Neural cell (in vitro differentiated cells): ENCODE data around the gene RAE1. TPM values are rescaled to one million over a fixed set of nuclear protein-coding genes. Genes with fewer than 3 reads are reported as not detected.

Experiments used
- H2AFZ ChIP-seq: fragments of 200-600, 300-800 bp; sonication (generic), shearing (Covaris generic); 2 replicates; pipeline ENCODE4 v1.6.0; 2014; ENCODE audit warnings: low read depth, mild to moderate bottlenecking, antibody characterized with exemption, low read length, moderate library complexity
- H3F3A ChIP-seq: fragments of 200-600 bp; shearing (Covaris generic); 2 replicates; pipeline ENCODE4 v1.6.1; 2016; ENCODE audit warnings: mild to moderate bottlenecking, moderate library complexity, mixed read lengths, antibody characterized with exemption, low read length; ENCODE audit not compliant: insufficient read depth, poor library complexity, severe bottlenecking
- H3K27ac ChIP-seq: fragments of 200-600, 300-800 bp; sonication (generic), shearing (Covaris generic); 2 replicates; pipeline ENCODE4 v1.5.1; 2014; ENCODE audit warnings: mild to moderate bottlenecking, low read length, moderate library complexity
- H3K27me3 ChIP-seq: fragments of 300-800, 200-600 bp; sonication (generic), shearing (Covaris generic); 2 replicates; pipeline ENCODE4 v1.6.0; 2014; ENCODE audit warnings: mild to moderate bottlenecking, low read depth, low read length, moderate library complexity; ENCODE audit not compliant: insufficient read depth
- H3K36me3 ChIP-seq: fragments of 300-800, 200-600 bp; sonication (generic), shearing (Covaris generic); 2 replicates; pipeline ENCODE4 v1.5.1; 2014; ENCODE audit warnings: mild to moderate bottlenecking, antibody characterized with exemption, low read length, moderate library complexity; ENCODE audit not compliant: insufficient read depth
- H3K4me2 ChIP-seq: fragments of 300-800, 200-600 bp; sonication (generic), shearing (Covaris generic); 2 replicates; pipeline ENCODE4 v1.6.0; 2014; ENCODE audit warnings: mild to moderate bottlenecking, low read length
- H3K4me3 ChIP-seq: fragments of 300-800, 200-600 bp; sonication (generic), shearing (Covaris generic); 2 replicates; pipeline ENCODE4 v1.5.1; 2014; ENCODE audit warnings: mild to moderate bottlenecking, low read length, moderate library complexity
- H3K79me2 ChIP-seq: fragments of 200-600 bp; shearing (Covaris generic); replicated peaks from 2 replicates; pipeline ENCODE4 v1.6.0; 2014; ENCODE audit warnings: mild to moderate bottlenecking, low read length, moderate library complexity; ENCODE audit not compliant: insufficient read depth
- H3K9ac ChIP-seq: fragments of 300-800, 200-600 bp; sonication (generic), shearing (Covaris generic); 2 replicates; pipeline ENCODE4 v1.6.1; 2016; ENCODE audit warnings: mild to moderate bottlenecking, low read length, mixed read lengths
- H3K9me2 ChIP-seq: fragments of 200-600 bp; shearing (Covaris generic); 2 replicates; pipeline ENCODE4 v1.6.1; 2016; ENCODE audit warnings: mild to moderate bottlenecking, low read length, mixed read lengths; ENCODE audit not compliant: insufficient read depth
- H3K9me3 ChIP-seq: fragments of 200-600, 300-800 bp; sonication (generic), shearing (Covaris generic); 2 replicates; pipeline ENCODE4 v1.6.1; 2016; ENCODE audit warnings: mild to moderate bottlenecking, mixed run types, low read length, moderate library complexity, mixed read lengths
- H4K20me1 ChIP-seq: fragments of 200-600 bp; shearing (Covaris generic); 2 replicates; pipeline ENCODE4 v1.6.1; 2016; ENCODE audit warnings: mild to moderate bottlenecking, mixed run types; ENCODE audit not compliant: insufficient read depth
- EP300 ChIP-seq: fragments of 450-650 bp; conservative IDR thresholded peaks from 2 replicates; pipeline ENCODE4 v1.6.1; 2014; ENCODE audit warnings: antibody characterized with exemption, mild to moderate bottlenecking, moderate library complexity; ENCODE audit not compliant: poor library complexity, severe bottlenecking
- EZH2 ChIP-seq: fragments of 200-600, 300-800 bp; shearing (Covaris generic), sonication (generic); IDR thresholded peaks from 2 replicates; pipeline ENCODE4 v1.6.1; 2014; ENCODE audit warnings: antibody characterized with exemption, low read length, borderline replicate concordance, mild to moderate bottlenecking; ENCODE audit not compliant: insufficient read depth, poor library complexity, severe bottlenecking
- MXI1 ChIP-seq: fragments of 450-650 bp; conservative IDR thresholded peaks from 2 replicates; pipeline ENCODE4 v1.6.1; 2014; ENCODE audit warnings: antibody characterized with exemption, mild to moderate bottlenecking; ENCODE audit not compliant: poor library complexity, severe bottlenecking
- POLR2AphosphoS5 ChIP-seq: IDR thresholded peaks from 2 replicates; pipeline ENCODE4 v1.6.1; 2012
- RAD21 ChIP-seq: fragments of 450-650 bp; conservative IDR thresholded peaks from 2 replicates; pipeline ENCODE4 v1.6.1; 2014; ENCODE audit warnings: antibody characterized with exemption, mild to moderate bottlenecking, moderate library complexity
- SMC3 ChIP-seq: fragments of 450-650 bp; conservative IDR thresholded peaks from 2 replicates; pipeline ENCODE4 v1.6.1; 2014; ENCODE audit warnings: antibody characterized with exemption, mild to moderate bottlenecking, moderate library complexity; ENCODE audit not compliant: poor library complexity
- TAF1 ChIP-seq: IDR thresholded peaks from 2 replicates; pipeline ENCODE4 v1.6.1; 2012; ENCODE audit warnings: low read depth
- polyA plus RNA-seq: library from polyadenylated mRNA; depleted of rRNA; stranded (reverse); fragments of >200 nt; gene quantifications from 2 replicates; pipeline ENCODE4 v1.2.3, GENCODE V29; 2014
- TF ChIP-seq, protein P1 (sequence below): fragments of 450-650 bp; IDR thresholded peaks from 2 replicates; pipeline ENCODE4 v1.5.1; 2014; ENCODE audit warnings: antibody characterized with exemption, mild to moderate bottlenecking, moderate library complexity; ENCODE audit not compliant: poor library complexity, severe bottlenecking
- TF ChIP-seq, protein P2 (sequence below): IDR thresholded peaks from 2 replicates; pipeline ENCODE4 v1.6.1; 2012; ENCODE audit warnings: borderline replicate concordance

The RAE1 gene
- polyA plus RNA-seq, 1 donor from 2014 or later, result 134 TPM

DNA sequence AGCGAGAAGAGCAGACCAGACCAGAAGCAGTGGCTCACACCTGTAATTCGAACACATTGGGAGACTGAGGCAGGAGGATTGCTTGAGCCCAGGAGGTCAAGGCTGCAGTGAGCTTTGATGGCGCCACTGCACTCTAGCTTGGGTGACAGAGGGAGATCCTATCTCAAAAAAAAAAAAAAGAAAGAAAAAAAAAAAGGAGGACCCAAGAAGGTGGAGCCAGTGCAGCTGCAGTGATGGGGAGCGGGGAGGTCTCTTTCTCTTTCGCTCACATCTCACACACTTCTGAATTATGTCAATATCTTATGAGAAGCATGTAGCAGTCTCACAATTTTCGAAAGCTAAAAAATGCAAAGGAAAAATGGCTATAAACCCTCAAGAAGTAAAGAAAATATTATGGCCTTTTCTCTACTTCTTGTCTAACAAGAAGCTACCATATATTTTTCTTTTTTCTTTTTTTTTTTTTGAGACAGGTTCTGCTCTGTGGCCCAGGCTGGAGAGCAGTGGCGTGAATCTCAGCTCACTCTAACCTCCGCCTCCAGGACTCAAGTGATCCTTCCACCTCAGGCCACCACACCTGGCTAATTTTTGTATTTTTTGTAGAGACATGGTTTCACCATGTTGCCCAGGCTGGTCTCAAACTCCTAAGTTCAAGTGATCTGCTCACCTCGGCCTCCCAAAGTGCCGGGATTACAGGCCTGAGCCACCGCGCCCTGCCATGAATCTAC lies 25.3 kb upstream of the RAE1 start:
- no peak overlapping the region for H3K27ac ChIP-seq
- TF ChIP-seq TAF1 (no peak), EZH2 (no peak), EP300 (no peak), MXI1 (no peak), SMC3 (no peak), POLR2AphosphoS5 (no peak)
- H2AFZ ChIP-seq, result no peak overlapping the region

DNA sequence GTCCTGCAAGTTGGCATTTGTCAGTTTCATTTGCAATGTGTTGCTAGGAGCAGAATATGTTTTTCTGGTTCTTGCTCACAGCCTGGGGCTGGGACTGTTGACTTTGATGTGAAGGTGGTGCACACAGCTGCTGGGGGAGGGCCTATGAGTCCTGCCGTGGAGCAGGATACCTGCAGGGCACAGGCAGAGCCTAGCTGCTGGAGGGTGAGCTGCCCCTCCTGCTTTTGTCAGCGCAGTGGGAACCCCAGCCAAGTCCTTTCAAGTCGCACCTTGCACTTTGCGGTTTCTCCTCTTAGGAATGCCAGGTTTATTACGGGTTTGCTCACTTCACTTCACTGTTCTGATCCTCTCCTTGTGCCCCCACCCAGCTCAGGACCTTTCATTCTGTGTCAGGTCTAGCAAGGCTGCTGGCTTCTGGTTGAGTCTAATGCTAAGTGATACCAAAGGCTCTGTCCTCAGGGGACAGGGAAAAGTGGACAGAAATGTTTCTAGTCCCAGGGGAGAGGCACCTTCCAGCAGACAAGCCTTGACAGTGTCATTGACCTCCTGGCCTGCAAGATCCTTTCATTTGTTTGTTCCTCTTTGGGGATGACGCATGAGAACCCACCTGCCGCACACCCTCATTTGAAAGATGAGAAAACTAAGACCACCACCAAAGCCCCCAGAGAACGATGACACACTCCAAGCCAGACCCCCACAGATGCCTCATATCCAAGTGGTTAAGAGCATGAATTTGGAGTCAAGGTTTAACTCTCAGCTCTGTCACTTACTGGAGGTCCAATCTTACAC lies 24.2 kb upstream of the RAE1 start:
- Histone ChIP-seq H2AFZ (no peak overlapping the region), H3K9me2 (no peaks in the 10 kb centered on the region), H3K79me2 (no peaks in the 10 kb centered on the region), H3K27me3 (no peaks in the 10 kb centered on the region), H4K20me1 (no peaks in the 10 kb centered on the region), H3K4me3 (no peak overlapping the region), H3K9me3 (no peaks in the 10 kb centered on the region), H3K36me3 (no peaks in the 10 kb centered on the region), H3K4me2 (no peak overlapping the region), H3K27ac (no peak overlapping the region), H3F3A (no peaks in the 10 kb centered on the region), H3K9ac (no peak overlapping the region)
- TF ChIP-seq RAD21, result no peak
- TF ChIP-seq EP300, result no peak
- TF ChIP-seq EZH2, result no peak
- TF ChIP-seq, protein P1, sequence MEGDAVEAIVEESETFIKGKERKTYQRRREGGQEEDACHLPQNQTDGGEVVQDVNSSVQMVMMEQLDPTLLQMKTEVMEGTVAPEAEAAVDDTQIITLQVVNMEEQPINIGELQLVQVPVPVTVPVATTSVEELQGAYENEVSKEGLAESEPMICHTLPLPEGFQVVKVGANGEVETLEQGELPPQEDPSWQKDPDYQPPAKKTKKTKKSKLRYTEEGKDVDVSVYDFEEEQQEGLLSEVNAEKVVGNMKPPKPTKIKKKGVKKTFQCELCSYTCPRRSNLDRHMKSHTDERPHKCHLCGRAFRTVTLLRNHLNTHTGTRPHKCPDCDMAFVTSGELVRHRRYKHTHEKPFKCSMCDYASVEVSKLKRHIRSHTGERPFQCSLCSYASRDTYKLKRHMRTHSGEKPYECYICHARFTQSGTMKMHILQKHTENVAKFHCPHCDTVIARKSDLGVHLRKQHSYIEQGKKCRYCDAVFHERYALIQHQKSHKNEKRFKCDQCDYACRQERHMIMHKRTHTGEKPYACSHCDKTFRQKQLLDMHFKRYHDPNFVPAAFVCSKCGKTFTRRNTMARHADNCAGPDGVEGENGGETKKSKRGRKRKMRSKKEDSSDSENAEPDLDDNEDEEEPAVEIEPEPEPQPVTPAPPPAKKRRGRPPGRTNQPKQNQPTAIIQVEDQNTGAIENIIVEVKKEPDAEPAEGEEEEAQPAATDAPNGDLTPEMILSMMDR, result no peak

More for the DNA sequence above, 25.3 kb upstream of the RAE1 start:
- no peaks in the 10 kb centered on the region for H3K36me3 ChIP-seq
- H3K27me3 ChIP-seq, result no peaks in the 10 kb centered on the region
- H4K20me1 ChIP-seq, result no peaks in the 10 kb centered on the region
- no peak overlapping the region for H3K4me3 ChIP-seq
- no peaks in the 10 kb centered on the region for H3K79me2 ChIP-seq
- H3K9me2 ChIP-seq, result no peaks in the 10 kb centered on the region
- no peaks in the 10 kb centered on the region for H3F3A ChIP-seq
- H3K4me2 ChIP-seq, result no peak overlapping the region
- H3K9ac ChIP-seq, result no peak overlapping the region
- no peaks in the 10 kb centered on the region for H3K9me3 ChIP-seq

DNA sequence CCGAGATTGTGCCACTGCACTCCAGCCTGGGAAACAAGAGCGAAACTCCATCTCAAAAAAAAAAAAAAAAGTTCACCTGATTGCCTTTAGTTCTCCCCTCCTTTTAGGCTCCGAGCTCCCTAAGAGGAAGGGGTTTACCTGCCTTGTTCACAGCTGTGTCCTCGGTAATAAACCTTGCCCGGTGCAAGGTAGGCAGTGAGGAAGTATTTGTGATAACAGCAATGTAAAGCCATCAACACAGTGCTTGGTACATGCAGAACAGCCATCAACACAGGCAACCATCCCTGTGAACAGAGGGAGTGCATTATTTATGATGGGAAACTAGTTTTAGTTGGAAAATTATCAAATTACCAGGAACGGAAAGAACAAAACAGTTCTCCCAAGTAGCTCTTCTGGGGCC lies 23.2 kb upstream of the RAE1 start:
- no peaks in the 10 kb centered on the region for H4K20me1 ChIP-seq
- no peak overlapping the region for H3K4me3 ChIP-seq
- H3K27me3 ChIP-seq, result no peaks in the 10 kb centered on the region
- no peak overlapping the region for H3K9ac ChIP-seq
- no peak overlapping the region for H2AFZ ChIP-seq
- H3K27ac ChIP-seq, result no peak overlapping the region
- H3K9me2 ChIP-seq, result no peaks in the 10 kb centered on the region
- no peaks in the 10 kb centered on the region for H3K79me2 ChIP-seq
- H3K4me2 ChIP-seq, result no peak overlapping the region
- H3K36me3 ChIP-seq, result no peaks in the 10 kb centered on the region
- no peaks in the 10 kb centered on the region for H3K9me3 ChIP-seq
- TF ChIP-seq RAD21 (no peak), POLR2AphosphoS5 (no peak), TAF1 (no peak), MXI1 (no peak), EZH2 (no peak), EP300 (no peak), SMC3 (no peak)
- TF ChIP-seq, protein P2, sequence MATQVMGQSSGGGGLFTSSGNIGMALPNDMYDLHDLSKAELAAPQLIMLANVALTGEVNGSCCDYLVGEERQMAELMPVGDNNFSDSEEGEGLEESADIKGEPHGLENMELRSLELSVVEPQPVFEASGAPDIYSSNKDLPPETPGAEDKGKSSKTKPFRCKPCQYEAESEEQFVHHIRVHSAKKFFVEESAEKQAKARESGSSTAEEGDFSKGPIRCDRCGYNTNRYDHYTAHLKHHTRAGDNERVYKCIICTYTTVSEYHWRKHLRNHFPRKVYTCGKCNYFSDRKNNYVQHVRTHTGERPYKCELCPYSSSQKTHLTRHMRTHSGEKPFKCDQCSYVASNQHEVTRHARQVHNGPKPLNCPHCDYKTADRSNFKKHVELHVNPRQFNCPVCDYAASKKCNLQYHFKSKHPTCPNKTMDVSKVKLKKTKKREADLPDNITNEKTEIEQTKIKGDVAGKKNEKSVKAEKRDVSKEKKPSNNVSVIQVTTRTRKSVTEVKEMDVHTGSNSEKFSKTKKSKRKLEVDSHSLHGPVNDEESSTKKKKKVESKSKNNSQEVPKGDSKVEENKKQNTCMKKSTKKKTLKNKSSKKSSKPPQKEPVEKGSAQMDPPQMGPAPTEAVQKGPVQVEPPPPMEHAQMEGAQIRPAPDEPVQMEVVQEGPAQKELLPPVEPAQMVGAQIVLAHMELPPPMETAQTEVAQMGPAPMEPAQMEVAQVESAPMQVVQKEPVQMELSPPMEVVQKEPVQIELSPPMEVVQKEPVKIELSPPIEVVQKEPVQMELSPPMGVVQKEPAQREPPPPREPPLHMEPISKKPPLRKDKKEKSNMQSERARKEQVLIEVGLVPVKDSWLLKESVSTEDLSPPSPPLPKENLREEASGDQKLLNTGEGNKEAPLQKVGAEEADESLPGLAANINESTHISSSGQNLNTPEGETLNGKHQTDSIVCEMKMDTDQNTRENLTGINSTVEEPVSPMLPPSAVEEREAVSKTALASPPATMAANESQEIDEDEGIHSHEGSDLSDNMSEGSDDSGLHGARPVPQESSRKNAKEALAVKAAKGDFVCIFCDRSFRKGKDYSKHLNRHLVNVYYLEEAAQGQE, result no peak
- TF ChIP-seq, protein P1, result no peak
- H3F3A ChIP-seq, result no peaks in the 10 kb centered on the region
